IMR-90 (cell line): ENCODE results near the gene TCERG1.

Source experiments
- BHLHE40 ChIP-seq: fragments of 150-350 bp; IDR thresholded peaks from 2 replicates; pipeline ENCODE4 v1.6.1; 2016; ENCODE audit warnings: mild to moderate bottlenecking, low read depth, low read length
- CTCF ChIP-seq: conservative IDR thresholded peaks from 2 replicates; pipeline ENCODE4 v1.5.1; 2012; ENCODE audit warnings: mild to moderate bottlenecking, low read depth, low read length, improper control_type of control experiment
- ELK1 ChIP-seq: fragments of 150-350 bp; IDR thresholded peaks from 2 replicates; pipeline ENCODE4 v1.6.1; 2016; ENCODE audit warnings: low read depth, mild to moderate bottlenecking, low read length, moderate library complexity, borderline replicate concordance
- POLR2A ChIP-seq: IDR thresholded peaks from 2 replicates; pipeline ENCODE4 v1.6.1; 2012; ENCODE audit warnings: mild to moderate bottlenecking, low read depth, low read length
- RAD21 ChIP-seq: IDR thresholded peaks from 2 replicates; pipeline ENCODE4 v1.6.1; 2012; ENCODE audit warnings: low read length, improper control_type of control experiment
- SMC3 ChIP-seq: fragments of 150-350 bp; IDR thresholded peaks from 2 replicates; pipeline ENCODE4 v1.6.1; 2016; ENCODE audit warnings: low read depth, mild to moderate bottlenecking, antibody characterized with exemption, low read length, moderate library complexity
- USF2 ChIP-seq: fragments of 150-350 bp; IDR thresholded peaks from 2 replicates; pipeline ENCODE4 v1.6.1; 2017; ENCODE audit warnings: mild to moderate bottlenecking, antibody characterized with exemption, low read length, low read depth

GRCh38 chr5:146419696-146420095, 27.4 kb upstream of the TCERG1 start:
- no peak for TF ChIP-seq POLR2A
- TF ChIP-seq CTCF: no peak
- TF ChIP-seq BHLHE40: no peak
- no peak for TF ChIP-seq ELK1
- no peak for TF ChIP-seq SMC3
- TF ChIP-seq USF2: no peak
- no peak for TF ChIP-seq RAD21
